HEK293T (cell line): ENCODE data around the gene SCN3A.

ENCODE experiments used
- BHLHE40 ChIP-seq: fragments of 450-650 bp; IDR thresholded peaks from 2 replicates; pipeline ENCODE4 v1.6.1; 2016; ENCODE audit warnings: mild to moderate bottlenecking, moderate library complexity, borderline replicate concordance
- FOXK2 ChIP-seq: fragments of 450-650 bp; IDR thresholded peaks from 2 replicates; pipeline ENCODE4 v1.6.1; 2016; ENCODE audit warnings: mild to moderate bottlenecking
- FOXM1 ChIP-seq: fragments of 450-650 bp; IDR thresholded peaks from 2 replicates; pipeline ENCODE4 v1.6.1; 2017; ENCODE audit warnings: mild to moderate bottlenecking, borderline replicate concordance
- L3MBTL2 ChIP-seq: fragments of 450-650 bp; conservative IDR thresholded peaks from 2 replicates; pipeline ENCODE4 v1.6.1; 2016; ENCODE audit warnings: mild to moderate bottlenecking
- SP1 ChIP-seq: fragments of 450-650 bp; IDR thresholded peaks from 2 replicates; pipeline ENCODE4 v1.6.1; 2017
- SUZ12 ChIP-seq: fragments of 450-650 bp; IDR thresholded peaks from 2 replicates; pipeline ENCODE4 v1.6.1; 2016; ENCODE audit warnings: mild to moderate bottlenecking

DNA sequence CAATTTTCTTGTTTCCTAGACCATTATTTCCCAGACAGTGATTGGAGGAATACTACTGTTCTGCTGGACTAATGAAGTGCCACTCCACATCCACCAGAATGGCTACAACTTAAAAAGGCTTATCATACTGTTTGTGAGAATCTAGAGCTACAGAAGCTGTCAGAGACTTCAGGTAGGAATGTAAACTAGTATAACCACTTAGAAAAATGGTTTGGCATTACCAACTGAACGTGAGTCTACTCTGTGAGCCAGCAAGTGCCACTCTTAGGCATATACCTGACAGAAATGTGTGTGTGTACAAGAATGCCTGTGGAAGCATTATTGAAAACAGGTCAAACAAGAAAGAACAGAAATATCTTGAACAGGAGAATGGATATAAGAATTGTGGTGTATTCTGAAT is 4.2 kb upstream of the SCN3A start:
- no peak for TF ChIP-seq L3MBTL2
- TF ChIP-seq FOXK2 = no peak
- no peak for TF ChIP-seq SP1
- no peak for TF ChIP-seq FOXM1
- no peak for TF ChIP-seq BHLHE40
- TF ChIP-seq SUZ12 = no peak
